ENCODE measurements around the gene PDE4B.
A peak's percentile ranks its signal among the peaks of the same experiment; 100 is the strongest.
"Not testable (repeated sequence)": the region's sequence is repeated elsewhere in the genome, so short reads cannot be mapped to it uniquely, and the experiment has no call there.

PDE4B gene

DNA sequence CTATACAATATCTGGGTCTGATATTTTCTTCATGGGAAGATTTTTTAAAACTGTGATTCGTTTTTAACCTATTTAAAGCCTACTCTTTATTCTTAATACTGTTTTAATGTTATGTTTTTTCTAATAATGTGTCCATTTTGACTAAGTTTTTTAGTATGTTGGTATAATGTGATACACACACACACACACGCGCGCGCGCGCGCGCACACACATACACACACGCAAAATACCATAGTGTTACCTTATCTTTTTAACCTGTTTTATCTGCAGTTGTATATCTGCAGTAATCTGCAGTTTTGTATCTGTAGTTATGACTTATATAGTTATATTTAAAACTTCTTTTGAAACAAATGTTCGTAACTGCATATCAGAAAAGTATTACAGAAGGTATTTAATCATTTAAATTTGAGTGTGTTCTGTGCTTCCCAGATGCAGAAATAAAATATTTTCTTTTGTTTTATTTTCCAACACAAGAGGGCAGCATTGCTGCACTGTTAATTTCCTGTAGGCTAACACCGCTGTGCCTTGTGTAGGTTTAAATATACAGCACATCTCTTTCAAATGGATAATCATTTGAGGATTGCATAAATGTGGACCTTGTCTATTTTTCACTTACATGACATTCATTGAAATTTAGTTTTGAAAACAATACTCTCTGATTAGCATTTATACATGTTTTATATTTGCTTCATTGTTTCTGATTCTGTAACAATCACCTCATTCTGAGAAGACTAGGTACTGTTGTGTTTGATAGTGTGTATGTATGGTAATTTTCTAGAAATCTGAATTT lies 166.1 kb downstream of the PDE4B start:
- peak; percentile 80 for DNase-seq

DNA sequence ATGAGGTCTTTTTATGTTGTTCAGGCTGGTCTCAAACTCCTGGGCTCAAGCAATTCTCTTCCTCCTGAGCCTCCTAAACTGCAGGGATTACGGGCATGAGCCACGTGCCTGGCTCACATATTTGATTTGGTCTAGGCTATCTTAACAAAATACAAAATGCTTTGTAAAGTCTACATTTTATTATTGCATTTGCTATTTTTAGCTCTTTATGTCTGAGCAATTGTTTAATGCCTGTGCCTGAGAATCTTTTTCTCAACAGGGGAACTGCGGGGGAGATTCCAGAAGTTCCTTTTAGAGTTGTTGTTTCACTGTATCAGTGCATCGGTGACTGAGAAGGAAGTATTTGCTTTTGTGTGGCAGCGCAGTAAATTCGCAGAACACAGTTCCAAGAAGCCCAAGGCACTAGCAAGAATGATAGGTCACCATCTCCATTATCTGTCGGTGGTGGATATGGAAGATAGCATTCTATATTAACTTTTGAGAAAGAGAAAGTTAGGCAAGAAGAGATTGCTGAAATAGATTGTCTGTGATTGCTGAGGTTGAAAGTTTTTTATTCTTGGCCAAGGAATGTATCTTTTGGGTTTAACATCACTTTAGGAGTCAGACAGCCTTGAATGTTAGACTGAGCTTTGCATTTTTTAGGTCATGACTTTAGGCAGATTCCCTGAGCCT lies 167.3 kb downstream of the PDE4B start:
- DNase-seq = no peak

DNA sequence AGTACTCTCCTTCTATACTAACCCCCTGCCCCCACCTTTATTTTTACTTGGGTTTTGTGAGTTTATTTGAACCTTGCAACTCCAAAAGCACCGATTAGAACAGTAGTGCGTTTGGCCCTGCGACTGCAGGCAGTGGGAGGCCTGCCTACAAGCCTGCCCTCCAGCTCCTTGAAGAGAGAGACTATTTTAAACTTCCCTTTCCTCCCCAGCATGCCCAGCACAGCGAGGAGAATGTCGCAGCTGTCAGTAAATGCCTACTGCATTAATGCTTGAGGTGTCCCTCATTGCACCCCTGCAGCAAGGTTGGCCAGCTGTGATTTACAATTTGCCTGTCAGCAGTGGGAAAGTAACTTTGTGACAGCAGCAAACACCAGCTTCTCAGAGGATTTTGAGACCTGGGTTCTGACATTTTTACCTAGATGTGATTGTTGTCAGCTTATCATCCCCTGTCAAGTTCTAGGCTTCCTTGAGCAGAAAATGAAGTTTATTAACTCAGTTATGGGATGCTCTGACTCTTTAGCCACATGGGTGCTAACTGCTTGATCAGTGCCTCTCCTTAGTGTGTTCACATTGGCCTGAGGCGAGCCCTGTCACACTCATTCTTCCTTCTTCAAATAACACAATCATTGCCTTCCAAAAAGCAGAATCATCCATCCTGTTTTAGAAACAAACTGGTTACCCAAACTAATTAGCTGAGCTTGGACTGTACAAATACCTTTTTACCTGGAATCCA lies 170.6 kb downstream of the PDE4B start:
- no peak for DNase-seq

DNA sequence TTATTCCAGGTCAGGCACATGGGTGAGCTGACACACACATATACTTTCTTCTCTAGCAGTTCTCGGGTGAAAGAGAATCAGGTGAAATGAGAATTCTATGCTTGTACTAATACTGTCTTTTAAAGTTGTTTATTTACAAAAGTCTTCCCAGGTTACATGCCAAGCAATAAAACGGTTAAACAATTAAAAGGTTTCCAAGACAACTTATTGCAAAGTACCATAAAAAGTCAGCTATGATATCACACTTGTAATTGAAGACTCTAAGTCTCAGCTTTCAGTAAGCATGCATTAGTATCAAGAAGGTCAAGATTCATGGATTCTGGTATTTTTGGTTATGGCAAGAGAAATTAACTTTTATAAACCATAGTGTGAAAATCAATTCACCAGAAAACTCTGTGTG lies 171.4 kb downstream of the PDE4B start:
- no peak for DNase-seq

DNA sequence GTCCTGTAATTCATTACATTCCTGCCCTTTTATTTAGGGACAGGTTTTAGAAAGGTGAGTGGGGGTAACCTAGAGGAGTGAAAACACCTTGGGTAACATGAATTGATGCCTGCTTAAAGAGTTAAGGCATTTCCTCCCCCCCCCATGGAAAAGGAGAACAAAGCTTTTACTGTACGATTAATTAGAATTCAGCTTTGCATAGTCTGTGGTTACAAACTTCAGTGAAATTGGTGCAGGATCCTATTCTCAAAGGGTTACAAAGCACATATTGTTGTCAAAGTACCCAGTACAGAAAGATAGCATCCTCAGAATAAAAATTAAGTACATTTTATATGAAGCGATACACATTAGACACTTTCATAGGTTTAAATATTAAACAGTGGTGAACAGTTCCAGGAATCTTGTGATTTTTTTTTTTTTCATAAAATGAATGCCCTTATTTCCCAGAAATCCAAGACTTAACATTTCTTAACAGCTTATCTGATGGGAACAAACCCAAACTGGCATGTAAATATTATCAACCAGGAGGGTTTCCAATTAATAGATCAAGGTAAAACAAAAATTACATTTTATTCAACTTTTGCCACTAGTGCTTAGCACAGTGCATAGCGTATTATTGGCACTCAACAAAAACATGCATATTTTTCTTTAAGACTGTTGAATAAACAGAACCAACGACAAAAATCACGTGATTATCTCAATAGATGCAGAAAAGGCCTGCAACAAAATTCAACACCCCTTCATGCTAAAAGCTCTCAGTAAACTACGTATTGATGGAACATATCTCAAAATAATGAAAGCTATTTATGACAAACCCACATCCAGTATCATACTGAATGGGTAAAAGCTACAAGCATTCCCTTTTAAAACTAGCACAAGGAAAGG lies 172.7 kb downstream of the PDE4B start:
- no peak for DNase-seq

DNA sequence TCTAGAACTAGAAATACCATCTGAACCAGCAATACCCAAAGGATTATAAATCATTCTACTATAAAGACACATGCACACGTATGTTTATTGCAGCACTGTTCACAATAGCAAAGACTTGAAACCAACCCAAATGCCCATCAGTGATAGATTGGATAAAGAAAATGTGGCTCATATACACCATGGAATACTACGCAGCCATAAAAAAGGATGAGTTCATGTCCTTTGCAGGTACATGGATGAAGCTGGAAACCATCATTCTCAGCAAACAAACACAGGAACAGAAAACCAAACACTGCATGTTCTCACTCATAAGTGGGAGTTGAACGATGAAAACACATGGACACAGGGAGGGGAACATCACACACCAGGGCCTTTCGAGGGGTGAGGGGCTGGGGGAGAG lies 174.8 kb downstream of the PDE4B start:
- DNase-seq = not testable (repeated sequence)

DNA sequence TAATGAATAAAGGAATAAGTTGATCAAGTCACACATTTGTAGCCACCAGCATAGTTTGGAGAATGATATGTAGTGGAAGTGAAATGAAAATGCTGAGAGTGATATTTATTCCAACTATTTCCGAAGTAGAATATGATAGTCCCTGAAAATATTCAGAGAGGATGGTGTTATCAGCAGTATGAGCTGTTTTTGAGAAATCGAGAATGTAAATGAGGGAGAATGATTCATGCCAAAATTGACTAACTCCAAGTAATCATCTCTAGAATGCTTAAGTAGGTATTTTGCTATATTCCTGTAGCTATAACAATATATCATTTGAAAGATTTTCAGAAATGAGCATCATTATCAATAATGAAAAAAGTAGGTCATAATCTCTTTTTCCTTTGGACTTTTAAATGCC lies 178.9 kb downstream of the PDE4B start:
- DNase-seq = no peak

DNA sequence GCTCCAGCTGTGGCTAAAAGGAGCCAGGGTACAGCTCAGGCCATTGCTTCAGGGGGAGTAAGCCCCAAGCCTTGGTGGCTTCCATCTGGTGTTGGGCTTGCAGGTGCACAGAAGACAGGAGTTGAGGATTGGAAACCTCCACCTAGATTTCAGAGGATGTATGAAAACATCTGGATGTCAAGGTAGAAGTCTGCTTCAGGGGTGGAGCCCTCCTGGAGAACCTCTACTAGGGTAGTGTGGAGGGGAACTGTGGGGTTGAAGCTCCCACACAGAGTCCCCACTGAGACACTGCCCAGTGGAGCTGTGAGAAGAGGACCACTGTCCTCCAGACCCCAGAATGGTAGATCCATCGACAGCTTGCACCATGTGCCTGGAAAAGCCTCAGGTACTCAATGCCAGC lies 183.0 kb downstream of the PDE4B start:
- peak; percentile 26 for DNase-seq

DNA sequence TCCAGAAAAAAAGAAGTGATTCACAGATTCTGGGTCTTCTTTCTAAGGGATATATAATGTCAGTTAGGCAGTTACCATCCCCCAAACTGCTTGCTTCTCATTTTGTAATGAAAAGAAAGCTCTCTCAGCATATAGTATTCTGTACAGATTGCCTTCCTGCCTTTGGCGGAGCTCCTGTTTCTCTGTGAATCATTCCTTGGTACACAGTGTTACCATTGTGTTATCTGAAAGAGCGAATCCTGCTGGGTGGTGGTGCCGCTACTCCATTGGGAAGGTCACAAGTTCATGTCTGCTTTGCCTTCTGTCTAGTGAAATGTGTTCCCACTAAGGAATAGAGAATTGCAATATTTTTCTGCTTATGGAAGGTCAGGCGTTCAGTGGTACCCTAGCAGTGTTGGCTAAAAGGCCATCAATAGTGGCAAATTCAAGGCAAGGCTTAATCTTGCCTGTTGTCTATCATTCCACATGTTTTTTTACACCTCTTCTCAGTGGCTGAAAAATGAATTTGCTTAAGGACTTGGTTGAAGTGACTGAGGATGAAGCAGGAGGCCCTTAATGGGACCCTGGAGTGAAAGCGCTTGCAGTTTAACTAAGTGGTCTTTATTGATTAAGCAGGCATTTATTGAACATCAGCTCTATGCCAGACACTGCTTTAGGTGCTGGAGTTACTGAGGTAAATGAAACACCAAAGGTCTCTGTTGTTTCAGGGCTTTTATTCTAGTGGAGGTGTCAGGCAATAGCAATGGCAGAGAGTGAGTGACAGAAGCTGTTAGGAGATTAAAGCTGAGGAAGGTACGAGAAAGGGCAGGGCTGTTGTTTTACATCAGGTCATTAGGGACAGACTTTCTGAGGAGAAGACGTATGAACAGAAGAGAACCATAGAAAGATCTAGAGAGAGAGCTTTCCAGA lies 186.7 kb downstream of the PDE4B start:
- no peak for DNase-seq

DNA sequence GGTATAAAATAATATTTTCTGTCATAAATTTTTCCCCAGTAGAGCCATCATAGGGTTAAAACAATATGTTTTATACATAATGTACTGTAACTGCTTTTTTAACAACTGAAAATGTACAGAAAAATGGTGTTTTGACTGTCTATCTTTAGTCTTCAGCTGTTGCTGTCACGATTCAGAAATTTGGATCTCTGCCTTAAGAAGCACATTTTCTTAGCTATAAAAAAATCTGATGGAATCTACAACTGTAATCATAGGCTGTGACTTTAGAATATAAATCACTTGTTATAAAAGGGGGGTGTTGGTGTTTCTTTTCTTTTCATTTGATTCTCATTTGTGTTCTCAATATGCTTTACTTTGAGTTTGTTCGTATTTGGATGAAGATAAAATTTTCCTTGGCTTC lies 187.5 kb downstream of the PDE4B start:
- DNase-seq = no peak

DNA sequence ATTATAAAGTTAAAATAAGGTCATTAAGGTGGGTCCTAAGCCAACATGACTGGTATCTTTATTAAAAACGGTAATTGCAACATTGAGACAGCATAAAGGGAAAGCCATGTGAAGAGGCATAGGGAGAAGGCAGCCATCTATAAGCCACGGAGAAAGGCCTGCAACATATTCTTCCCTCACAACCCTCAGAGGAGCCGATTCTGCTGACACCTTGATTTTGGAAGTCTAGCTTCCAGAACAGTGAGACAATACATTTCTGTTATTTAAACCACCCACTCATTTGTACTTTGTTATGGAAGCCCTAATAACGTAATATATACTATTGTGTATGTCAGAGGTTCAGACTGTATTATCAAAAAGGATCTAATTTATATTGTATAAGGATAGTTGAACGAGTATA lies 190.8 kb downstream of the PDE4B start:
- no peak for DNase-seq

DNA sequence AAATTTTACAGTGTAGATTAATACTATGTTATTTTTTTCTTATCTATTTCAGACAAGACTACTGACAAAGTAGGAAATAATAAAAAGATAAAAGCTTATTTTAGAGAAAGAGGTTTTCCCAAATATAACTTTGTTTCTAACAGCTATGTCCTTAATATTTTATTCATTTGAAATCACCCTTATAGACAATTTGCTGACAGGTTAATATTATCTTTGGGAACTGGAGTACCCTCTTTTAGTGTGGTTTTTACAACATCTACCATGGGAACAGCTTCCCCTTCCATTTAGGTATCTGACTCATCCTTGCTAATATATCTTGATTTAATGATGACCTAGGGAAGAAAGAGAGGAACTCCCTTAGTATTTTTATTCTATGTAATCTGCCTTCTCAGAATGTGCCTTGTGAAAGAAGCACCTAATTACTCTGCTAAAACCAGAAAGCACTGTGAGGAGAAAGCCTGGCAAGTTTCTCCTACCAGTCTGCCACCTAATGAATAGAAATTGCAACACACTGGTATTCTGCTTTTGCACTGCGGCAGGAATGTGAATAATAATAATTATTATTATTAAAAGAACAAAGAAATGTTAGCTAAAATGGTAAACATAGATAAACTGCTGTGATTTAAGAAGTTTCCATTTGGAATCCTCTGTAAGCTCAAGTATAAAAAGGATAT lies 192.8 kb downstream of the PDE4B start:
- DNase-seq = no peak

DNA sequence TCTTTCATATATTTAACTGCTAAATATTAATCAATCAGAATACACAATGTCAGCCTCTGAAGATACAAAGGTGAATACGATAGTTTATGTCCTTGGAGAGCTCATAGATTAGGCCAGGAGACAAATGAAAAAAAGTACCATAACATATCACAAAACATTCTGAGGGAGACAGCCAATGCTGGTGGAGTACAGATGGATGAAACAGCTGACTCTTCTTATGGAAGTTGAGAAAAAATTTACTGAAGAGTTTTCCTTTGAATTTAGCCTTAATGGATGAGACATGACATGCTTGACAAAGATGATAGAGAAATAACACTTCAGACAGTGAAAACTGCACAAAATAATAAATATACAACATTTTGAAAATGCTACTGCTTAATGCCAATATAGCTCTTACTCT lies 193.5 kb downstream of the PDE4B start:
- no peak for DNase-seq

DNA sequence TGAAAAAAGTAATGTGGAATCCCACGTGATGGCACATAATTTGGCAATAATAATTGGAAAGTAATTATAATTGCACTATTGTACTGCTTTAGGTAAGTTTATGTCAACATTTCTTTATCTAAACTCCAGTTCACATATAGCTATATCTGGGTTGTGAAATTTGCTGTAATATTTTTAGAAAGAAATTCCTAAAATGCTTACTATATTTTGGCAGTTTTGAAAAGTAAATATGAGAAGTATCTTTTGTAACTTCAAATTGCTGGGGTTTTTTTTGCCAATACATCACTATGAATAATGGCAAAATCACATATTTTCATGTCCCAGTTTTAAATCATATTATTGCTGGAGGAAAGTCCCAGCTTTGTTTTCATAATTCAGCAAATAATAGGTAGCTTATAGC lies 197.5 kb downstream of the PDE4B start:
- no peak for DNase-seq

DNA sequence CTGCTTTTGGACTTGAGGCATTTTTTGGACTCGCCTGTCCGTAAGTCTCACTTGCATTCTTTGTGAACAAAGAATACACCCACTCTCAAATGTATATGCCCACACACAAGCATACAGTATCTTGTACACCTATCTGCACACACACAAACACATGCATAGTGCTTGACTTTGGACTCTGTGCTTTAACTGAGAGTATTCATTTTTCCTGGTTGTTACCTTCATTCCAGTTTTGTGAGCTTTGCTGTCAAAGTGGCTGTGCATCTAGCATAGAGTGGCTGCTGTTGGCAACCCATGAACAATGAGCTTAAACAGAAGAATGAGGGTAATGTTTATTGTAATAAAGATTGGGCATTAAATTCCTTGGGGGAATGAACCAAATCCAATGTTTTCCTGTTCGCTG lies 199.0 kb downstream of the PDE4B start:
- no peak for DNase-seq

DNA sequence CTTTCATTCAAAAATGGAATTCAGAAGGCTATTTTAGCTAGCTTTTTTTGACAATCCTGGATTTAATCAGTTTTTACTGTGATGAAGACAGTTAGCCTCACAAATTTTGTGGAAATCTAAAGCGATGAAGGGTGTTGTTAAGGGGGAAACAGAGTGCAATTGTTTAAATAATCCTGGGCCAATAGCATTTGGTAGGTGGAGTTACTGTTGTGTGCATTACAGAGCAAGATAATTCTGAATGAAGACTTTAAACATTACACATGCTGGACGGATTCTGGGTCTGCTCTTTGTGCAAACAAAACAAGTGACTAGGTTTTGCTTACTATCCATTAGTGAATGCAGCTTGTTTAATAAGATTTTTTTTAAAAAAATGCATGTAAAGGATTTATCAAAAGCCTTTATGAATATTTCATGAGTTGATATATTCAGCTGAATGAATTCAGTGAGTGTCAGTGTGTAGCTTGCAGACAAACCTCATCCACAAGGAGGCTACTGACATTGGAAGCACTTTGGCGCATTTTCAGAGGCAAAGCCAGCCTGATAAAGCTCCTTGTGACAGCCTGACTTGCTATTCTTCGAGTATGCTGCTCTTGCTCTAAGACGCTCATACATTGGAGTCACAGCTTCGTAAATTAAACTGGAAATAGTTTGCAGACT lies 199.6 kb downstream of the PDE4B start:
- no peak for DNase-seq

DNA sequence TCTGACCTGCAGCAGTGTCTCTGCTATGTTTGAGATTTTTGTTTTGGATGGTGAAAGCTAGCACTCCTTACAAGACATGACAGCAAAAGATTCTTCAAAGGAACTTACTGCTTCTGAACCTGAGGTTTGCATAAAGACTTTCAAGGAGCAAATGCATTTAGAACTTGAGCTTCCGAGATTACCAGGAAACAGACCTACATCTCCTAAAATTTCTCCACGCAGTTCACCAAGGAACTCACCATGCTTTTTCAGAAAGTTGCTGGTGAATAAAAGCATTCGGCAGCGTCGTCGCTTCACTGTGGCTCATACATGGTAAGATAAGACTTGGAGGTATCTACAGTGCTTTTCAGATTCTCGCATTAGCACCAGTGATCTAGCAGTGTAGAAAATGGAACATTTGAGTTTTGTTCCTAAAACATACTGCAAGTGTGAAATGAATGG lies 200.2 kb downstream of the PDE4B start:
- no peak for DNase-seq

DNA sequence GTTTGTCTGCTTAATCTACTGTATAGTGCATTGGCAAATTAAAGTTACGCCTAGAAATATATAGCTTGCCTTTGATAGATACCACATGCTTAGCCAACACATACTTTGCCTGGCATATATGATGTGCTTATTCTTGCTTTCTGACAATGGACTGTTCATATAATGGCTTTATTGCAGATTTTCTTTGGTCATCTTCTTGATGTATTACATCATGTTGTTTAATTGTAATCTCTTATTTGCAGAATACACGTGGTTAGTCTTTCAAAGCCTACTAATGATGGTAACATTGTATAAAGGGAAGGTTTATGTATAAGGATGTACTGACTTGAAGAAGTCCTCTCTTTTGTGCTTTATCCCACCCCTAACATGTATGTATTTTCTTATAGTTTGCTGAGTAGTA lies 201.5 kb downstream of the PDE4B start:
- no peak for DNase-seq

DNA sequence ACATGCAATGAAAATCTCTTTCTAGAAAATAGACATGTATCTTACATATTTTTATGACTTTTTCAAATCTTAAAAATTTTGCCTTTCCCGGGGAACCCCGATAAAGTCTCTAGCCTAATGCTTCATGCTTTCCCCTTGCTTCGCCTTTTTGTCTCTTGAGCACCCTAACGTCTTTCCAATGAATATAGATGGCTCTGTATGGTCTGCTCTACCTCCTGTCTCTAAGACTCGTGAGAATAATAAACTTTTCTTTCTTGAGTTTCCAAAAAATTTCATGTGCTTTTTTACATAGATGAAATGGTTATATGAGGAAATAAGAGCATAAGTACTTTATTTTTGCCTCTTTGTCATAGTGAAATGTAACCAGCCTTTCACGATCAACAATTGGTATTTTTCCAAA lies 202.6 kb downstream of the PDE4B start:
- no peak for DNase-seq

DNA sequence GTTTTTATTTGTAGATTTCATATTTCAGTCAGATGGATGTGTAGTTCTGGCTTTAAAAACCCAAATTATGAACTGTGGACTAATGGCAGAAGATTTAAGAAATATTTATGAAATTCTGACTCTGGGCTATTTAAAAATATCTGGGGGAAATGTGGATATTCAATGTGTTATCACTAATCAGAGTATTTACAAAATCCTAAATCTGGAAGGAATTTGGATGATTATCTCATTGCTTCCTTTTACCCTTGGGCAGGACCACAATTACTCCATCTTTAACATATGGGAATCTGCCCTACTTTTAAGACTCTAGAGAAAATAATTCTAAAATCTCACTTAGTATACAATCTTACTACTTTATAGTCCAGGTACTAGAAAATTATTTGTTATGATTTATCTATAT lies 203.2 kb downstream of the PDE4B start:
- no peak for DNase-seq

DNA sequence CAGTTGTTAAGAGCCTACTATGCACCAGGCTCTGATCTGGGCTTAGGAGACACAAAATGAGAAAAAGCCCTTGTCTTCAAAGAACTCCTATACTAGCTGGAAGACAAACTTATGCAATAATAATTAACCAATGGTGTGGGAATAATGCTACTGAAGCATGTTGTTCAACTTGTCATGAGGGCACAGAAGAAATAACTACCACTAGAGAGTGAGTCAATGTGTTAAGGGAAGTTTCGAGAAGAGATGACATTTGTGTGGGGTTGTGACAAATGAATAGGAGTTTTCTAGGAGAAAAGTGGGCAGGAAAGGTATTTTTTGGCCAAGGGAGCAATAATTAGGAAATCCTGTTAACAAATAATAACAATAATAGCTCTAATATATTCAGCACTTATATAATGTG lies 205.0 kb downstream of the PDE4B start:
- no peak for DNase-seq
